ENCODE data around the gene MPO.

- TF ChIP-seq RAD21 (CRISPR knock-in tag; conservative IDR thresholded peaks at IDR 0.05 in 1 of 2, IDR thresholded peaks at IDR 0.05 in 1 of 2) (peak in 1 of 2 experiments; percentile 24; a peak in 1 of 4 replicates), CTCF (IDR thresholded peaks at IDR 0.05 in 2 of 3, conservative IDR thresholded peaks at IDR 0.05 in 1 of 3; ENCODE audit: insufficient read depth in 2 of 3, low read depth in 1 of 3, low read length in 3 of 3) (peak in 2 of 3 experiments; percentile 20 to 25; a peak in 2 of 6 replicates), POLR2A (conservative IDR thresholded peaks at IDR 0.05) (no peak), GABPA (tag; conservative IDR thresholded peaks at IDR 0.05; ENCODE audit: low read depth) (0 out of 2 replicates have a peak, but pooled peaks have one; percentile 18), PHF20 (IDR thresholded peaks at IDR 0.05; ENCODE audit: partially characterized antibody) (no peak)
These were observed 48.0 kb downstream of the MPO start for GRCh38 chr17:58232707-58233156.
